ENCODE data around the gene MTA3. TPM values are rescaled to one million over a fixed set of nuclear protein-coding genes. Genes with fewer than 3 reads are reported as not detected.
"Not testable (repeated sequence)": the region's sequence is repeated elsewhere in the genome, so short reads cannot be mapped to it uniquely, and the experiment has no call there.

Gene MTA3
- total and polyA plus RNA-seq, 9 of the 15 experiments (the other 6 are each of a cell fraction or from before 2014, with no cell fraction given) = 12.4 to 39.6 (median 23.5) TPM

GRCh38 chr2:42725657-42726056 lies 157.2 kb downstream of the MTA3 start:
- Histone ChIP-seq H3K36me3 (ENCODE audit: control insufficient read depth, insufficient read depth, low read length) (no peaks in the 10 kb centered on the region), H2AFZ (ENCODE audit: low read depth, low read length) (no peak overlapping the region), H3K9me3 (replicated peaks; ENCODE audit: control insufficient read depth, insufficient read depth, low read depth, low read length) (no peaks in the 10 kb centered on the region; the same call in 1 of the 2 replicates), H4K20me1 (replicated peaks; ENCODE audit: control insufficient read depth, insufficient read depth, low read length) (no peaks in the 10 kb centered on the region), H3K4me1 (replicated peaks in 1 of 2; ENCODE audit: control insufficient read depth in 2 of 2, insufficient read depth in 2 of 2, low read length in 2 of 2) (peaks cover 0 to 3% of the 10 kb centered on the region in 2 experiments; a peak in 1 of 5 replicates), H3K4me2 (ENCODE audit: insufficient read depth, low read length) (no peak overlapping the region), H3K79me2 (ENCODE audit: control insufficient read depth, insufficient read depth, low read length) (no peaks in the 10 kb centered on the region), H3K9me1 (ENCODE audit: control insufficient read depth, insufficient read depth, low read length) (no peaks in the 10 kb centered on the region), H3K27ac (ENCODE audit: extremely low read depth, low read depth, low read length) (no peak overlapping the region), H3K27me3 (ENCODE audit: control insufficient read depth in 2 of 2, insufficient read depth in 2 of 2, low read length in 2 of 2) (peaks cover 2 to 4% of the 10 kb centered on the region in 2 experiments; a peak in 2 of 5 replicates), H3K9ac (ENCODE audit: insufficient read depth in 1 of 2, low read depth in 2 of 2, low read length in 2 of 2) (no peak overlapping the region; a peak in 1 of 4 replicates), H3K4me3 (no peak overlapping the region)
- POLR2A ChIA-PET = interaction anchor here (1.5 kb wide), 1 partner anchor 18 kb away, joined by 3 read pairs; no protein-coding TSS in a partner anchor
- CTCF ChIA-PET (ENCODE audit: low intra/inter-chr PET ratio) = no interaction called here
- in situ Hi-C loops (cut with MboI) (no loop called here), intact Hi-C loops (cut with micrococcal nuclease) (no loop called here)
- DNase-seq (ENCODE audit: extremely low read depth in 1 of 4, low spot score in 3 of 4) (no peak), FAIRE-seq (no peak), ATAC-seq (peak; percentile 51; the same call in 1 of the 3 replicates)
- TF ChIP-seq SPI1 (IDR thresholded peaks at IDR 0.05; ENCODE audit: borderline replicate concordance, low read depth, low read length) (peak; percentile 73), ZNF699 (CRISPR knock-in tag; IDR thresholded peaks at IDR 0.05; ENCODE audit: insufficient replicate concordance) (no peak)
- 0% methylated on average over 4 of the region's 4 CpGs for WGBS (ENCODE audit: insufficient coverage, low coverage, missing lambda C conversion rate)
- BruUV-seq (replicated peaks) = no TSS peak

- in situ Hi-C loops (cut with MboI) = no loop called here
- Histone ChIP-seq H3K4me3 (no peak overlapping the region), H3K9ac (ENCODE audit: insufficient read depth in 1 of 2, low read depth in 2 of 2, low read length in 2 of 2) (no peak overlapping the region), H3K9me3 (replicated peaks; ENCODE audit: control insufficient read depth, insufficient read depth, low read depth, low read length) (no peaks in the 10 kb centered on the region; the same call in 1 of the 2 replicates), H3K4me1 (replicated peaks in 1 of 2; ENCODE audit: control insufficient read depth in 2 of 2, insufficient read depth in 2 of 2, low read length in 2 of 2) (peaks cover 0 to 3% of the 10 kb centered on the region in 2 experiments; a peak in 1 of 5 replicates), H3K79me2 (ENCODE audit: control insufficient read depth, insufficient read depth, low read length) (no peaks in the 10 kb centered on the region), H3K9me1 (ENCODE audit: control insufficient read depth, insufficient read depth, low read length) (no peaks in the 10 kb centered on the region), H3K27me3 (ENCODE audit: control insufficient read depth in 2 of 2, insufficient read depth in 2 of 2, low read length in 2 of 2) (peaks cover 2 to 4% of the 10 kb centered on the region in 2 experiments; a peak in 2 of 5 replicates), H3K36me3 (ENCODE audit: control insufficient read depth, insufficient read depth, low read length) (no peaks in the 10 kb centered on the region), H4K20me1 (replicated peaks; ENCODE audit: control insufficient read depth, insufficient read depth, low read length) (no peaks in the 10 kb centered on the region), H3K27ac (ENCODE audit: extremely low read depth, low read depth, low read length) (no peak overlapping the region), H2AFZ (ENCODE audit: low read depth, low read length) (no peak overlapping the region), H3K4me2 (ENCODE audit: insufficient read depth, low read length) (no peak overlapping the region)
- ChIA-PET CTCF (ENCODE audit: low intra/inter-chr PET ratio) (no interaction called here), POLR2A (no interaction called here)
- WGBS (ENCODE audit: insufficient coverage, low coverage, missing lambda C conversion rate) = 4% methylated on average over 2 of the region's 2 CpGs
- no TSS peak for BruUV-seq (replicated peaks)
- ATAC-seq = no peak
- TF ChIP-seq MEF2A (IDR thresholded peaks at IDR 0.05; ENCODE audit: control insufficient read depth, low read depth, low read length) = no peak
- DNase-seq (ENCODE audit: extremely low read depth in 1 of 4, low spot score in 3 of 4) = no peak
- intact Hi-C loops (cut with micrococcal nuclease) = no loop called here
- no peak for FAIRE-seq
Measured at GRCh38 chr2:42726680-42727079, 158.2 kb downstream of the MTA3 start.

GRCh38 chr2:42731316-42731715 lies 162.9 kb downstream of the MTA3 start:
- BruUV-seq (replicated peaks); H2AFZ ChIP-seq (ENCODE audit: low read depth, low read length); H3K4me2 ChIP-seq (ENCODE audit: insufficient read depth, low read length); H3K4me3 ChIP-seq; ATAC-seq; H3K36me3 ChIP-seq (ENCODE audit: control insufficient read depth, insufficient read depth, low read length); H3K9me1 ChIP-seq (ENCODE audit: control insufficient read depth, insufficient read depth, low read length); DNase-seq (ENCODE audit: extremely low read depth in 1 of 4, low spot score in 3 of 4); intact Hi-C loops (cut with micrococcal nuclease); in situ Hi-C loops (cut with MboI); FAIRE-seq; H3K9ac ChIP-seq (ENCODE audit: insufficient read depth in 1 of 2, low read depth in 2 of 2, low read length in 2 of 2); H4K20me1 ChIP-seq (replicated peaks; ENCODE audit: control insufficient read depth, insufficient read depth, low read length); CTCF ChIA-PET (ENCODE audit: low intra/inter-chr PET ratio); H3K4me1 ChIP-seq (replicated peaks in 1 of 2; ENCODE audit: control insufficient read depth in 2 of 2, insufficient read depth in 2 of 2, low read length in 2 of 2); H3K9me3 ChIP-seq (replicated peaks; ENCODE audit: control insufficient read depth, insufficient read depth, low read depth, low read length); H3K27me3 ChIP-seq (ENCODE audit: control insufficient read depth in 2 of 2, insufficient read depth in 2 of 2, low read length in 2 of 2); H3K27ac ChIP-seq (ENCODE audit: extremely low read depth, low read depth, low read length); H3K79me2 ChIP-seq (ENCODE audit: control insufficient read depth, insufficient read depth, low read length): not testable (repeated sequence)
- POLR2A ChIA-PET = interaction anchor here (0.6 kb wide), 1 partner anchor 38 kb away, joined by 3 read pairs; no protein-coding TSS in a partner anchor
- WGBS (ENCODE audit: insufficient coverage, low coverage, missing lambda C conversion rate) = 0% methylated on average over 4 of the region's 4 CpGs

Measured in K562 (cell line).